C4-2B (cell line): ENCODE results near the gene ZNF20.

ENCODE experiments used
- H3K27ac ChIP-seq: fragments of 450-650 bp; 2 replicates; pipeline ENCODE4 v1.5.1; 2017
- ZFX ChIP-seq: fragments of 450-650 bp; IDR thresholded peaks from 2 replicates; pipeline ENCODE4 v1.6.1; 2017
- TF ChIP-seq, protein P1 (sequence below): fragments of 450-650 bp; conservative IDR thresholded peaks from 2 replicates; pipeline ENCODE4 v1.5.1; 2017; ENCODE audit warnings: mild to moderate bottlenecking

Gene ZNF20

DNA sequence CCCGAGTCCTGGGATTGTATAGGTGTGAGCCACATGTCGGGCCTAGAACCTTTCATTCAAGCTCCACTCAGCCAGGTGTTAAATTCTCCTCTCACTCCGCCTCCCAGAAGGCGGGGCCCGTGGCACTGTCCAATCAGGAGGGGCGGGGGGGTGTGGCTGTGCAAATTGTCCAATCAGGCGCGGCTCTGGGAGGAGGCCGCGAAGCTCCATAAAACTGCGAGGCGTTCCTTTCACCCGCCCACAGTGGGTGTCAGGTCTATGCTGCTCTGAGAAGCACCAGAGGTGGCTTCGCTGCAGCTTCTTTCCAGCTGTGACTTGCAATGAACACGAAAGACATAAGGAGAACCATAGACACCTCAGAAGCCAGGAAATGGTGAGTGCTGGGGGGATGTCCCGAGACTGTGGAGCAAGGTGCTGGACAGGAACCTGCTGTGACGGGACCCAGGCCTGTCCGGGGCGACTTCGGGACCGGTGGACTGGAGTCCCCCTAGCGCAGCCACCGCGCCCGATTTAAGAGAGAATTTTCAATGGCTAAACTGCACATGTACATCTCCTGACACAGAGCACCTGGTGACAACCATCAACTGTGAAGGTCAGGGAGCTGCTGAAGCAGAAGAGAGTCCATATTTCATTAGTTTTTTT lies 19.7 kb upstream of the ZNF20 start:
- TF ChIP-seq, protein P1, sequence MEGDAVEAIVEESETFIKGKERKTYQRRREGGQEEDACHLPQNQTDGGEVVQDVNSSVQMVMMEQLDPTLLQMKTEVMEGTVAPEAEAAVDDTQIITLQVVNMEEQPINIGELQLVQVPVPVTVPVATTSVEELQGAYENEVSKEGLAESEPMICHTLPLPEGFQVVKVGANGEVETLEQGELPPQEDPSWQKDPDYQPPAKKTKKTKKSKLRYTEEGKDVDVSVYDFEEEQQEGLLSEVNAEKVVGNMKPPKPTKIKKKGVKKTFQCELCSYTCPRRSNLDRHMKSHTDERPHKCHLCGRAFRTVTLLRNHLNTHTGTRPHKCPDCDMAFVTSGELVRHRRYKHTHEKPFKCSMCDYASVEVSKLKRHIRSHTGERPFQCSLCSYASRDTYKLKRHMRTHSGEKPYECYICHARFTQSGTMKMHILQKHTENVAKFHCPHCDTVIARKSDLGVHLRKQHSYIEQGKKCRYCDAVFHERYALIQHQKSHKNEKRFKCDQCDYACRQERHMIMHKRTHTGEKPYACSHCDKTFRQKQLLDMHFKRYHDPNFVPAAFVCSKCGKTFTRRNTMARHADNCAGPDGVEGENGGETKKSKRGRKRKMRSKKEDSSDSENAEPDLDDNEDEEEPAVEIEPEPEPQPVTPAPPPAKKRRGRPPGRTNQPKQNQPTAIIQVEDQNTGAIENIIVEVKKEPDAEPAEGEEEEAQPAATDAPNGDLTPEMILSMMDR, result no peak
- TF ChIP-seq ZFX, result no peak
- H3K27ac ChIP-seq, result no peak overlapping the region

DNA sequence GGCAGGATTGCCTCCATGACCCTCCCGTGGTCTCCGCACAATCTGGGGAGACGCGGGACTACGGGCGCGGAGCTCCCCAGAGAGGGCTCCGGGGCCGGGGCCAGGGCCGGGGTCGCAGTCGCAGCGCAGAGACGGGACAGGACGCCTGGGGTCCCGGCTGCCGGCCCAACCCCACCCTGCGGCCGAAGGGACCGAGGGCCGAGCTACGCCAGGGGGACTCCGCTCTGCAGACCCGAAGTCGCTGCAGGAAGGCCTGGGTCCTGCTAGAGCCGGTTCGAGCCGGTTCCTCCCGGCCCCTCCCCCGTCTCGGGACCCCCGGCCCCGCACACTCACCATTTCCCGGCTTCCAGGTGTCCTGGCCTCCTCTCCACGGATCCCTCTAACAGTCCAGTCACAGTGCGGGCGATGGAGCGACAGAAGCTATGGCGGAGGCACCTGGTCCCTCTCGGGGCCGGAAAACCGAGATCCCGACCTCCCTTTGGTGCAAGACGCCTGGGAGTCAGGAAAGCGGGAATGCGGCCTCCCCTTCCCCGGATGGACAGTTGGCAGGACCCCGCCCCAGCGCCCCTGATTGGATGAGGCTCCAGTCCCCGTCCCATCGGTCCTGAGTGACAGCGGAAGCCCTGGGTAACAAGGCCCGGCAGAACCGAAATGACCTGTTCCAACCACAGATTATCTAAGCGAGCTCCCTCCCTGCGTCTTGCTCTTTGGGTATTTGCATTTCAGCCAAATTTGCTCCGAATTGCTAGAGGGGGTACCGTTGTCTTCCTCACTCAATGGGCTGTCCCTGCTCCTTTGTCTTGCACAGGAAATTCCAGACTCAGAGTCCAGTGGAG lies 16.3 kb upstream of the ZNF20 start, which contains the start of gene ZNF625:
Gene ZNF625 (minus strand): TSS at position 512 of the 836 bp plus-strand sequence. CDS start 176 bp downstream, at position 336.
- TF ChIP-seq, protein P1, result no peak
- peak within 1 kb of the TSS; percentile 32; the same call in 1 of the 2 replicates for H3K27ac ChIP-seq

DNA sequence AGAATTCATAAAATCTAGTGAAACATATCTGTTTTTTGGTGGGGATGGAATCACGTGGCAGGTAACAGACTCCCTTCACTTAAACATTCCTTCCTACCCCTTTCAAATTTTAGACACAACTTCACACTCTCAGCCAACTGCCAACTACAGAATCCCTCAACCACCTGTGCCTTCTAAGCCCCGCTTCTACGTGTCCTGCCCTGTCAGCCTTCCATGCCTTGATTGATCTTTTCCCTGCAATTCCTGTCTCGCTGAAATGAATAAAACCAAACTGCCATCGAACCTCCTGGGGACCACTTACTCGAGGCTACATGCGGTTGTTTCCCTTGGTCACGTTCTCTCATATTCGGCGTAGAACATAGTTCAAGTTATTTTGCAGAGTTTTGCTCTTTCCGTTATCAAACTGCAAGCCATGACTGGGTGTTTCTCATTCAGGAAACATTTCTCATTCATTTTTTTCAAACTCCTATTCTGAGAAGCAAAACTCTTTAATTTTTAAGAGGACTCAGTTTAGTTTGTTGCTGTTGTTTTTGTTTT lies 15.2 kb upstream of the ZNF20 start:
- no peak for TF ChIP-seq ZFX
- TF ChIP-seq, protein P1, result no peak
- no peak overlapping the region for H3K27ac ChIP-seq

DNA sequence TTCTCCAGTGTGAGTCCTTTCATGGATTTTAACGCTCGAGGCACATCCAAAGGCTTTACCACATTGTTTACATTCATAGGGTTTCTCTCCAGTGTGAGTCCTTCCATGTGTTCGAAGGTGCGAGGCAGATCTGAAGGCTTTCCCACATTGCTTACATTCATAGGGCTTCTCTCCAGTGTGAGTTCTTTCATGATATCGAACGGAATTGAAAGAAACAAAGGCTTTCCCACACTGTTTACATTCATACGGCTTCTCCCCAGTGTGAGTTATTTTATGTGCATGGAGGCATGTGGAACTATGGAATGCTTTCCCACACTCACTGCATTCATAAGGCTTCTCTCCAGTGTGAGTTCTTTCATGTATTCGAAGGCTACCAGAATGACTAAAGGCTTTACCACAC lies 5.2 kb upstream of the ZNF20 start:
- H3K27ac ChIP-seq, result no peak overlapping the region
- TF ChIP-seq, protein P1, result no peak
- no peak for TF ChIP-seq ZFX

DNA sequence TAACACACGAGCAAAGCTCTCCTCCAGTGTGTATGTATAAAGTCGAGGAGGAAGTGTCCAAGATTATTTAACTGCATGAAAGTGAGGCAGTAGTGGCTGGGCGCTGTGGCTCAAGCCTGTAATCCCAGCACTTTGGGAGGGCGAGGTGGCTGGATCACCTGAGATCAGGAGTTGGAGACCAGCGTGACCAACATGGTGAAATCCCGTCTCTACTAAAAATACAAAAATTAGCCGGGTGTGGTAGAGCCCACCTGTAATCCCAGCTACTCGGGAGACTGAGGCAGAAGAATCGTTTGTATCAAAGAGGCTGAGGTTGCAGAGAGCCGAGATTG lies 1.2 kb upstream of the ZNF20 start:
- no peak overlapping the region for H3K27ac ChIP-seq
- no peak for TF ChIP-seq ZFX
- TF ChIP-seq, protein P1, result peak; percentile 44

DNA sequence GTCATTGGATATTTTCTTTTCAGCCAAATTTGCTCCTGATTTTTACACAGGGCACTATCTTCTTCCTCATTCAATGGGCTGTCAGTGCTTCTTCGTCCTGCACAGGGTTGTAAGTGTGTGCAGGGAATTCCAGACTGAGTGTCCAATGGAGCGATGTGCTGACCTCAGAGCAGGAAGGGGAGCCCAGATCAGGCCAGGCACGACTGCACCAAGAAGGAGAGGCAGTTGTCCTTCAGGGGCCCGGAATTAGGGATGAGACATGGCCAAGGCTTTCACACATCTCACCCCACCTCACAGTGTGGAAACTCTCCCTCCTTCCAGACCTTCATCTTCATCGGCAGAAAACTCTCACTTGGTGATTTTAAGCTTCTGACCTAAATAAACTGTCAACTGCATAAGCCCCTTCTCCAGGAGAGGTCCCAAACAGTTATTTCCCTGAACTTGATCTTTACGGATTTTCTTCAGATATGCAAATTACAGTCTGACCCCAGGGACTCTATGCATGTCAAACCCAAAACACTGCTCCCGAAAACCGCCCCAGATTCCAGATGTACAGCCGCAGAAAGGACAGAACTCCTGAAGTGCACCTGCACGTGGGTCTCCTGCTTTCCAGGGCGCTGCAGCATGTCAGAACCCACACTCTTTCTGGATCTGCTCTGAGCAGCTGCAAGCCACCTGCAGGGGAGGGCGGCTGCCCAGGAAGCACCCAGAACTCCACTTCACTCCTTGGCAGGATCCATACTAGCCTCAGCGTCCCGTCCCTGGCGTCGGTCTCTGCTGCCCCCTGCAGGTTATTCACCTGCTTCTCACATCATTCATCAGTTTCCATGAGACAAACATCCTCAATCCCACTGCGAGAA lies 625 bp upstream of the ZNF20 start:
- TF ChIP-seq, protein P1, result peak; percentile 73
- TF ChIP-seq ZFX, result no peak

More for the DNA sequence above, 625 bp upstream of the ZNF20 start:
- H3K27ac ChIP-seq, result peak overlapping the region; percentile 61
